ENCODE results near the gene CCT6A.
"Not testable (repeated sequence)": the region's sequence is repeated elsewhere in the genome, so short reads cannot be mapped to it uniquely, and the experiment has no call there.

CCT6A gene

DNA sequence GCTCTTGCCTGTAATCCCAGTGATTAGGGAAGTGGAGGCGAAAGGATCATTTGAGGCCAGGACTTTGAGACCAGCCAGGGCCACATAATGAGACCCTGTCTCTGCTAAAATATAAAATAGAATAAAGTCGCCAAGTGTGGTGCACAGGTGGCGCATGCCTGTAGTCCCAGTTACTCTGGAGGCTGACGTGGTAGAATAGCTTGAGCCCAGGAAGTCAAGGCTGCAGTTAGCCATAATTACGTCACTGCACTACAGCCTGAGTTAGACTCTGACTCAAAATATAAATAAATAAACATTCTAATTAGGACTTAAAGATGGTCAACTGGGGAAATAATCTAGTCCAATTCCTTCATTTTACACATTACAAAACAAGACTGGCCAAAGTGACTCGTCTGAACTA is 53.9 kb downstream of the CCT6A start:
- DNase-seq = no peak

DNA sequence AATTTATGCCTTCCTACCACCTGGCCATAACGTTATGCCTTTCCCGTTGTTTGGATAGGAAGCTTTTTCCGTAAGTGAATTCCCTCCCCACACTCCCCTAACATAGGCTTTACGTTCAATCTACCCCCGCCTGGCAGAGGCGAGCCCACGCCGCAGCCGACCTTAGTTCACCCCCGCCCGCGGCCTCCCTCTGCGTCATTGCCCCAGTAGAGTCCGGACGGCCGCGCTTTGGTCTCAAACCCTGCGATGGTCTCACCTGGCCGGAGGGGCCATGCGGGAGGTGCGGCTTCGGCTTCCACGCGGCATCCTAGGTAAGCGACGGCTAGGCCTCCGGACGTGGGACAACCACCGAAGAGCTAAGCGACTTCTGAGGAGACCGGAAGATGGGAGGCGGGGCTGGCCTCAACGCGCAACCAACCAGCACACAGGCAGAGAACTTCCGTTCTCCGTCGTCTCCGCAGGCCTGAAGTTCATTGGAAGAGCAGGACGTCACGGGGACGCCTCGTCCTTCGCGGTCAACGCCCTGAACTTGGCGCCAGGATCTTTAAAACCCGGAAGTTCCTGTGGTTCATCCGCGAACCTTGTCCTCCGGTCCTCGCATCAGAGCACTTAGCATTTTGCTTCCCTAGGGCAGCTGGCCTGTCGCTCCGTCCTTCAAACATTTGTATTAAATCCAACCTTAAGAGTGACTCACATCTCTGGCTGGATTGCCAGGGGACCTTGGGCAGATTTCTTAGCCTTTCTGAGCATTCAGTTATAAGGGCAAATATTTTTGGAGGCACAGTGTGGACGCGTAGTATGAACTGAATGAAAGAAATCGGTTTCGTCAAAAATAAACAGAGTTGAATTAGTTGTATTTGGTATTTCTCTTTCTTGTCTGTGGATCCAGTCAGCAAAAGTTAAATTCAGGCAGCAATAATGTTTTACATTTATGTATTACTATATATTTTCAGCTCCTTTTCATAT is 54.8 kb downstream of the CCT6A start, which contains the start of gene CHCHD2:
Gene CHCHD2, minus strand, starts transcription at position 369 of the 966 bp plus-strand sequence. Its CDS starts 63 bp downstream, at position 306.
- peak; percentile 95 for DNase-seq

DNA sequence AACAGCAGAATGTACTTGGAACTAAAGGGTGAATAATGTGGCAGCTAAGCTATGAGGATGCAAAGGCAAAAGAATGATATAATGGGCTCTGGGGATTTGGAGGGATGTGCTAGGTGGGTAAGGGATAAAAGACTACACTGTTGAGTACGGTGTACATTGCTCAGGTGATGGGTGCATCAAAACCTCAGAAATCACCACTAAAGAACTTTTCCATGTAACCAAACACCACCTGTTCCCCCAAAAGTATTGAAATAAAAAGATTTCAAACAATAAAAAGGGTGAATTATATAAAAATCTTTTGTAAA is 56.3 kb downstream of the CCT6A start:
- DNase-seq = no peak

DNA sequence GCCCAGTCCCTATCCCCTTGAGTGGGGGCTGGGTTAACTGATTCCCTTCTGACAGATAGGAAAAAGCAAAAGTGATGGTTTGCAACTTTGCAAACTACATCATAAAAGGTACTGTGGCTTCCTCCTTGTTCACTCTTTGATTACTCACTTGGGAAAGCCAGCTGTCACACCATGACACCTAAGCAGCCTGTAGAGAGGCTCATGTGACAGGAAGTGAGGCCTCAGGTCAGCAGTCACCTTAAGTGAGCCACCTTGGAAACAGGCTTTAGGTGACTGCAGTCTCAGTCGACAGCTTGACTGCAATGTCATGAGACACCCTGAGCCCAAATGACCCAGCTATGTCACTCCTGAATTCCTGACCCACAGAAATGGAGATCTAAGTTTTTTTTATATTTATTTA is 59.0 kb downstream of the CCT6A start:
- no peak for DNase-seq

DNA sequence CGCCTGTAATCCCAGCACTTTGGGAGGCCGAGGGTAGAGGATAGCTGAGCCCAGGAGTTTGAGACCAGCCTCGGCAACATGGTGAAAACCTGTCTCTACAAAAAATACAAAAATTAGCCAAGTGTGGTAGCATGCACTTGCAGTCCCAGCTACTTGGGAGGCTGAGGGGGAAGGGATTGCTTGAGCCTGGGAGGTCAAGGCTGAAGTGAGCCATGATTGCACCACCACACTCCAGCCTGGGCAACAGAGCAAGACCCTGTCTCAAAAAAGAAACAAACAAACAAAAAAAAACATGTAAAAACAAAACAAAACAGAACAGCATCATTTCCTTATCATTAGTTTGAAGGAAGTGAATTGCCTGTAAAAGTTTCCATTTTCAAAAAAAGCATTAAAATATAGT is 60.7 kb downstream of the CCT6A start:
- not testable (repeated sequence) for DNase-seq

All from NCI-H2171 (cell line).